B cell (primary cell): ENCODE measurements around the gene PTPRT. TPM values are rescaled to one million over a fixed set of nuclear protein-coding genes. Genes with fewer than 3 reads are reported as not detected.

Experiments used
- ATAC-seq: fragments of 200-7000 bp; cut with Tn5 transposase; one replicate; pipeline ENCODE4 v1.10.0; 2021; ENCODE audit warnings: low read depth, mild to moderate bottlenecking, moderate number of reproducible peaks, moderate library complexity
- CTCF ChIA-PET: fragments of 350-600 bp; sonication (Branson Sonifier 250); formaldehyde crosslinking; loops from one replicate; lab custom pipeline; 2021; ENCODE audit warnings: antibody characterized with exemption, inconsistent platforms; lab: Charles Lee
- POLR2A ChIA-PET: fragments of 350-600 bp; sonication (Branson Sonifier 250); formaldehyde crosslinking; loops from one replicate; lab custom pipeline; 2021; ENCODE audit warnings: antibody characterized with exemption; lab: Charles Lee
- DNase-seq: peaks from one replicate; pipeline ENCODE4 v3.0.0; 2013
- H2AFZ ChIP-seq: 2 replicates; pipeline ENCODE4 v1.6.1; 2012; ENCODE audit warnings: mild to moderate bottlenecking, low read depth, low read length; ENCODE audit not compliant: insufficient read depth, poor library complexity, severe bottlenecking
- H3K27ac ChIP-seq, 2 donors: 1 replicate in 1 of 2; 2 replicates in 1 of 2; pipeline ENCODE4 v1.5.1; 2012 to 2013; ENCODE audit warnings: low read length in 2 of 2, mild to moderate bottlenecking in 2 of 2, moderate library complexity in 1 of 2
- H3K27me3 ChIP-seq, 4 experiments: fragments of 200-600 bp in 1 of 4; sonication (generic) in 1 of 4; replicated peaks in 1 of 4; 1 replicate in 2 of 4; 2 replicates in 2 of 4; pipeline versions ENCODE4 v1.6.1 to v1.7.0; 2013 to 2016; ENCODE audit warnings: low read length in 3 of 4, mild to moderate bottlenecking in 2 of 4, mixed read lengths in 1 of 4, moderate library complexity in 1 of 4; ENCODE audit not compliant: insufficient read depth in 4 of 4, control insufficient read depth in 3 of 4; ENCODE audit errors: control extremely low read depth in 1 of 4
- H3K36me3 ChIP-seq, 2 experiments: replicated peaks in 1 of 2; 1 replicate in 1 of 2; 2 replicates in 1 of 2; pipeline versions ENCODE4 v1.6.1 to v1.7.1; 2013; ENCODE audit warnings: low read length in 1 of 2; ENCODE audit not compliant: insufficient read depth in 2 of 2, control insufficient read depth in 1 of 2; ENCODE audit errors: control extremely low read depth in 1 of 2, extremely low read depth in 1 of 2
- H3K4me1 ChIP-seq, 2 donors: fragments of 200-600 bp in 1 of 2; sonication (generic) in 1 of 2; 1 replicate in 1 of 2; 2 replicates in 1 of 2; pipeline versions ENCODE4 v1.5.1 to v1.6.1; 2013 to 2017; ENCODE audit warnings: low read length in 2 of 2; ENCODE audit not compliant: control insufficient read depth in 2 of 2, insufficient read depth in 2 of 2
- H3K4me2 ChIP-seq: replicated peaks from 2 replicates; pipeline ENCODE3; 2012; ENCODE audit warnings: mild to moderate bottlenecking, low read depth, low read length; ENCODE audit not compliant: poor library complexity, severe bottlenecking
- H3K4me3 ChIP-seq, 5 experiments: fragments of 200-600 bp in 1 of 5; sonication (generic) in 1 of 5; 1 replicate in 3 of 5; 2 replicates in 2 of 5; pipeline versions ENCODE4 v1.5.1 to v1.7.0; 2011 to 2016; ENCODE audit warnings: low read length in 4 of 5, mild to moderate bottlenecking in 4 of 5, low read depth in 2 of 5, control low read depth in 1 of 5, moderate library complexity in 1 of 5; ENCODE audit not compliant: insufficient read depth in 1 of 5; ENCODE audit errors: control extremely low read depth in 1 of 5, extremely low read depth in 1 of 5
- H3K79me2 ChIP-seq: fragments of 200-600 bp; sonication (generic); one replicate; pipeline ENCODE4 v1.6.0; 2016; ENCODE audit warnings: low read length; ENCODE audit not compliant: control insufficient read depth, insufficient read depth
- H3K9ac ChIP-seq: fragments of 200-600 bp; sonication (generic); 2 replicates; pipeline ENCODE4 v1.6.1; 2017; ENCODE audit warnings: mild to moderate bottlenecking, low read length, moderate library complexity
- H3K9me3 ChIP-seq, 3 donors: one replicate each; pipeline versions ENCODE4 v1.6.1 to v1.7.1; 2013; ENCODE audit warnings: low read length in 2 of 3; ENCODE audit not compliant: control insufficient read depth in 2 of 3, insufficient read depth in 1 of 3; ENCODE audit errors: control extremely low read depth in 1 of 3
- H4K20me1 ChIP-seq: 2 replicates; pipeline ENCODE4 v1.6.0; 2012; ENCODE audit warnings: mild to moderate bottlenecking, low read length; ENCODE audit not compliant: insufficient read depth, control insufficient read depth, poor library complexity, severe bottlenecking
- H3K27ac Mint-ChIP-seq: one replicate; pipeline ENCODE4 v1.8.0; 2021; ENCODE audit warnings: mixed read lengths
- H3K27me3 Mint-ChIP-seq: one replicate; pipeline ENCODE4 v1.8.0; 2021; ENCODE audit warnings: mixed read lengths
- H3K4me1 Mint-ChIP-seq: one replicate; pipeline ENCODE4 v1.8.0; 2021; ENCODE audit warnings: mixed read lengths
- H3K4me3 Mint-ChIP-seq: one replicate; pipeline ENCODE4 v1.8.0; 2021; ENCODE audit warnings: mixed read lengths
- H3K9me3 Mint-ChIP-seq: one replicate; pipeline ENCODE4 v1.8.0; 2022; ENCODE audit warnings: mixed read lengths; ENCODE audit not compliant: insufficient read depth
- CTCF ChIP-seq: fragments of 200-600 bp; IDR thresholded peaks from one replicate; pipeline ENCODE4 v1.8.0; 2022; ENCODE audit warnings: antibody characterized with exemption, mild to moderate bottlenecking
- EZH2 ChIP-seq: IDR thresholded peaks from 2 replicates; pipeline ENCODE4 v1.6.1; 2012; ENCODE audit warnings: borderline replicate concordance, low read depth, mild to moderate bottlenecking, moderate library complexity, low read length; ENCODE audit not compliant: insufficient read depth, poor library complexity, severe bottlenecking
- WGBS: methylation state at CpG from one replicate; pipeline ENCODE4 v1.1.5; 2013; ENCODE audit warnings: missing lambda C conversion rate; ENCODE audit not compliant: insufficient coverage; 5-methylcytosine and 5-hydroxymethylcytosine counted together
- intact Hi-C: fragments of 100-400 bp; cut with micrococcal nuclease; formaldehyde crosslinking; loops from one replicate; pipeline ENCODE4 v1.10.0; 2022
- polyA plus RNA-seq: library from polyadenylated mRNA; depleted of rRNA; stranded (reverse); fragments of >200 nt; gene quantifications from 2 replicates; pipeline ENCODE4 v1.2.3, GENCODE V29; 2012
- total RNA-seq, 2 donors: library from RNA; stranded (reverse); fragments of 120-200 nt in 1 of 2; gene quantifications; 1 replicate in 1 of 2; 2 replicates in 1 of 2; pipeline versions ENCODE4 v1.2.3 to v1.2.4, GENCODE V29; 2013 to 2022

PTPRT gene
- total and polyA plus RNA-seq, 2 donors (not counting 1 experiment from before 2014, with no cell fraction given): not detected

GRCh38 chr20:43032459-43032858 is 157.2 kb downstream of the PTPRT start:
- peaks cover 0 to 2% (median 0%) of the 10 kb centered on the region in 4 experiments for H3K27me3 ChIP-seq
- H3K4me3 ChIP-seq: no peak overlapping the region
- H3K4me2 ChIP-seq: no peak overlapping the region
- intact Hi-C loops: no loop called here
- ChIA-PET POLR2A (no interaction called here), CTCF (no interaction called here)
- H3K4me1 ChIP-seq: no peaks in the 10 kb centered on the region
- H3K27ac ChIP-seq: no peak overlapping the region
- no peaks in the 10 kb centered on the region for H3K9me3 Mint-ChIP-seq
- WGBS: 80% methylated on average over 3 of the region's 3 CpGs
- H3K4me3 Mint-ChIP-seq: no peak overlapping the region
- H2AFZ ChIP-seq: no peak overlapping the region
- no peaks in the 10 kb centered on the region for H4K20me1 ChIP-seq
- H3K27me3 Mint-ChIP-seq: no peaks in the 10 kb centered on the region
- ATAC-seq: no peak
- H3K27ac Mint-ChIP-seq: no peak overlapping the region
- no peak for TF ChIP-seq CTCF
- TF ChIP-seq EZH2: no peak
- no peaks in the 10 kb centered on the region for H3K4me1 Mint-ChIP-seq
- H3K9me3 ChIP-seq: no peaks in the 10 kb centered on the region
- no peaks in the 10 kb centered on the region for H3K79me2 ChIP-seq
- DNase-seq: no peak
- H3K9ac ChIP-seq: no peak overlapping the region
- no peaks in the 10 kb centered on the region for H3K36me3 ChIP-seq

GRCh38 chr20:43029176-43029575 is 160.5 kb downstream of the PTPRT start:
- Histone ChIP-seq H3K27me3 (peaks cover 0 to 2% (median 0%) of the 10 kb centered on the region in 4 experiments), H3K9ac (no peak overlapping the region), H3K4me3 (no peak overlapping the region), H3K79me2 (no peaks in the 10 kb centered on the region), H4K20me1 (no peaks in the 10 kb centered on the region), H3K27ac (no peak overlapping the region), H3K4me2 (no peak overlapping the region), H2AFZ (no peak overlapping the region), H3K36me3 (no peaks in the 10 kb centered on the region), H3K4me1 (no peaks in the 10 kb centered on the region), H3K9me3 (no peaks in the 10 kb centered on the region)
- intact Hi-C loops: no loop called here
- Mint-ChIP-seq H3K27me3 (no peaks in the 10 kb centered on the region), H3K4me3 (no peak overlapping the region), H3K9me3 (no peaks in the 10 kb centered on the region), H3K4me1 (no peaks in the 10 kb centered on the region), H3K27ac (no peak overlapping the region)
- DNase-seq: no peak
- no peak for ATAC-seq
- ChIA-PET CTCF (no interaction called here), POLR2A (no interaction called here)
- WGBS: 93% methylated on average over 4 of the region's 8 CpGs
- TF ChIP-seq EZH2 (no peak), CTCF (no peak)
